Measurements from ENCODE around the gene MTHFD2.
"Not testable (repeated sequence)": the region's sequence is repeated elsewhere in the genome, so short reads cannot be mapped to it uniquely, and the experiment has no call there.

Gene MTHFD2

GRCh38 chr2:74229865-74230264 is 31.4 kb downstream of the MTHFD2 start:
- DNase-seq (ENCODE audit: low spot score): not testable (repeated sequence)

- DNase-seq (ENCODE audit: low spot score): no peak
Measured at GRCh38 chr2:74232426-74232825, 34.0 kb downstream of the MTHFD2 start.

GRCh38 chr2:74233648-74234047 is 35.2 kb downstream of the MTHFD2 start:
- no peak for DNase-seq (ENCODE audit: low spot score)

- DNase-seq (ENCODE audit: low spot score): peak; percentile 5
Measured at GRCh38 chr2:74235041-74235440, 36.6 kb downstream of the MTHFD2 start.

GRCh38 chr2:74238879-74239278 is 40.5 kb downstream of the MTHFD2 start:
- no peak for DNase-seq (ENCODE audit: low spot score)

GRCh38 chr2:74239346-74239745 is 40.9 kb downstream of the MTHFD2 start:
- DNase-seq (ENCODE audit: low spot score): no peak

GRCh38 chr2:74242354-74243071 is 44.1 kb downstream of the MTHFD2 start:
- no peak for DNase-seq (ENCODE audit: low spot score)

GRCh38 chr2:74244286-74244685 is 45.9 kb downstream of the MTHFD2 start:
- DNase-seq (ENCODE audit: low spot score): no peak

GRCh38 chr2:74246496-74247195 is 48.2 kb downstream of the MTHFD2 start:
- no peak for DNase-seq (ENCODE audit: low spot score)

- no peak for DNase-seq (ENCODE audit: low spot score)
Measured at GRCh38 chr2:74249406-74250122, 51.1 kb downstream of the MTHFD2 start.

GRCh38 chr2:74250189-74250631 is 51.8 kb downstream of the MTHFD2 start:
- peak; percentile 76 for DNase-seq (ENCODE audit: low spot score)

- DNase-seq (ENCODE audit: low spot score): no peak
Measured at GRCh38 chr2:74252036-74252435, 53.6 kb downstream of the MTHFD2 start.

- no peak for DNase-seq (ENCODE audit: low spot score)
Measured at GRCh38 chr2:74252862-74253261, 54.4 kb downstream of the MTHFD2 start.

- no peak for DNase-seq (ENCODE audit: low spot score)
Measured at GRCh38 chr2:74253306-74253970, 55.0 kb downstream of the MTHFD2 start.

GRCh38 chr2:74253971-74254310 is 55.5 kb downstream of the MTHFD2 start:
- DNase-seq (ENCODE audit: low spot score): no peak

- no peak for DNase-seq (ENCODE audit: low spot score)
Measured at GRCh38 chr2:74255660-74256213, 57.3 kb downstream of the MTHFD2 start.

- DNase-seq (ENCODE audit: low spot score): no peak
Measured at GRCh38 chr2:74259191-74259590, 60.8 kb downstream of the MTHFD2 start.

GRCh38 chr2:74259733-74260132 is 61.3 kb downstream of the MTHFD2 start:
- no peak for DNase-seq (ENCODE audit: low spot score)

- DNase-seq (ENCODE audit: low spot score): no peak
Measured at GRCh38 chr2:74260495-74260894, 62.1 kb downstream of the MTHFD2 start.

- peak; percentile 68 for DNase-seq (ENCODE audit: low spot score)
Measured at GRCh38 chr2:74261204-74261864, 62.9 kb downstream of the MTHFD2 start.

- DNase-seq (ENCODE audit: low spot score): no peak
Measured at GRCh38 chr2:74262681-74263080, 64.3 kb downstream of the MTHFD2 start.

GRCh38 chr2:74264281-74264680 is 65.9 kb downstream of the MTHFD2 start:
- DNase-seq (ENCODE audit: low spot score): no peak

Data from AG20443 (cell line).